H1 (cell line): ENCODE data around the gene MGRN1. TPM values are rescaled to one million over a fixed set of nuclear protein-coding genes. Genes with fewer than 3 reads are reported as not detected.

Experiments
- CTCF ChIA-PET: fragments of 300-600 bp; sonication (Branson Sonifier 250); formaldehyde crosslinking; loops from one replicate; lab custom pipeline; 2021; ENCODE audit not compliant: partially characterized antibody; lab: Charles Lee
- POLR2A ChIA-PET: fragments of 300-600 bp; sonication (Branson Sonifier 250); formaldehyde crosslinking; loops from one replicate; lab custom pipeline; 2021; ENCODE audit warnings: inconsistent platforms; ENCODE audit not compliant: partially characterized antibody; lab: Charles Lee
- DNase-seq, 2 experiments: peaks; one replicate each; pipeline versions ENCODE4 v3.0.0 to v3.0.0-alpha.2; 2010 to 2022; ENCODE audit warnings: low spot score in 2 of 2, low read depth in 1 of 2, mixed read lengths in 1 of 2
- FAIRE-seq: peaks from 2 replicates; lab custom pipeline; 2011; peaks lifted over from hg19 to GRCh38; lab: Jason Lieb, UNC
- H2AFZ ChIP-seq: 2 replicates; pipeline ENCODE4 v1.8.1; 2012; ENCODE audit warnings: low read length, inconsistent platforms
- H2AK5ac ChIP-seq: 2 replicates; pipeline ENCODE4 v1.6.1; 2013; ENCODE audit warnings: low read depth, low read length
- H2BK120ac ChIP-seq: replicated peaks from 2 replicates; pipeline ENCODE3; 2013; ENCODE audit warnings: low read depth, low read length, inconsistent platforms
- H2BK12ac ChIP-seq: 2 replicates; pipeline ENCODE4 v1.6.1; 2013; ENCODE audit warnings: low read depth, low read length
- H2BK15ac ChIP-seq: 2 replicates; pipeline ENCODE4 v1.6.1; 2013; ENCODE audit warnings: low read length
- H2BK20ac ChIP-seq: 2 replicates; pipeline ENCODE4 v1.6.1; 2013; ENCODE audit warnings: low read length
- H2BK5ac ChIP-seq: 2 replicates; pipeline ENCODE4 v1.6.1; 2013; ENCODE audit warnings: low read depth, low read length
- H3K14ac ChIP-seq: 2 replicates; pipeline ENCODE4 v1.6.1; 2013; ENCODE audit warnings: inconsistent platforms; ENCODE audit not compliant: insufficient read length
- H3K18ac ChIP-seq: 2 replicates; pipeline ENCODE4 v1.6.1; 2013; ENCODE audit warnings: low read length; ENCODE audit errors: extremely low read depth
- H3K23ac ChIP-seq: 2 replicates; pipeline ENCODE4 v1.6.1; 2013; ENCODE audit warnings: inconsistent platforms; ENCODE audit not compliant: insufficient read length
- H3K23me2 ChIP-seq: 2 replicates; pipeline ENCODE4 v1.6.1; 2013; ENCODE audit warnings: low read depth, low read length
- H3K27ac ChIP-seq: 2 replicates; pipeline ENCODE4 v1.6.1; 2011; ENCODE audit warnings: low read depth, low read length, inconsistent platforms
- H3K27me3 ChIP-seq, 4 experiments: replicated peaks in 1 of 4; 1 replicate in 1 of 4; 2 replicates in 3 of 4; pipeline versions ENCODE4 v1.6.1 to v1.8.1; 2011 to 2013; ENCODE audit warnings: low read length in 3 of 4, mild to moderate bottlenecking in 3 of 4, inconsistent platforms in 2 of 4, mixed read lengths in 2 of 4, moderate library complexity in 1 of 4; ENCODE audit not compliant: control insufficient read depth in 3 of 4, insufficient read depth in 3 of 4; ENCODE audit errors: extremely low read depth in 1 of 4
- H3K36me3 ChIP-seq, 4 experiments: 2 replicates each; pipeline versions ENCODE4 v1.6.1 to v1.8.1; 2011 to 2013; ENCODE audit warnings: mild to moderate bottlenecking in 4 of 4, low read length in 3 of 4, moderate library complexity in 2 of 4, control low read depth in 1 of 4, inconsistent platforms in 1 of 4; ENCODE audit not compliant: insufficient read depth in 4 of 4, control insufficient read depth in 2 of 4
- H3K4ac ChIP-seq: replicated peaks from 2 replicates; pipeline ENCODE3; 2013; ENCODE audit warnings: low read length, low read depth, mixed read lengths, inconsistent platforms; ENCODE audit not compliant: insufficient read length
- H3K4me1 ChIP-seq, 4 experiments: replicated peaks in 1 of 4; 1 replicate in 1 of 4; 2 replicates in 3 of 4; pipeline versions ENCODE4 v1.6.1 to v1.8.1; 2011 to 2013; ENCODE audit warnings: low read length in 3 of 4, inconsistent platforms in 2 of 4, mixed read lengths in 1 of 4; ENCODE audit not compliant: insufficient read depth in 4 of 4, control insufficient read depth in 3 of 4
- H3K4me2 ChIP-seq, 2 experiments: 2 replicates each; pipeline versions ENCODE4 v1.6.1 to v1.8.1; 2011 to 2013; ENCODE audit warnings: low read depth in 2 of 2, low read length in 2 of 2, control low read depth in 1 of 2, inconsistent platforms in 1 of 2, mild to moderate bottlenecking in 1 of 2; ENCODE audit not compliant: insufficient read depth in 1 of 2
- H3K4me3 ChIP-seq, 4 experiments: fragments of 200-600, 300-600 bp in 1 of 4; sonication (generic), shearing (Covaris generic), sonication (Bioruptor Twin) in 1 of 4; 2 replicates each; pipeline versions ENCODE4 v1.5.1 to v1.8.1; 2011 to 2016; ENCODE audit warnings: low read length in 4 of 4, low read depth in 3 of 4, control low read depth in 2 of 4, inconsistent platforms in 2 of 4, mild to moderate bottlenecking in 2 of 4, mixed read lengths in 1 of 4, moderate library complexity in 1 of 4; ENCODE audit not compliant: insufficient read depth in 2 of 4; ENCODE audit errors: extremely low read depth in 1 of 4
- H3K56ac ChIP-seq: replicated peaks from 2 replicates; pipeline ENCODE3; 2013; ENCODE audit warnings: low read depth, mild to moderate bottlenecking, mixed read lengths, low read length, inconsistent platforms; ENCODE audit not compliant: insufficient read length
- H3K79me1 ChIP-seq: 2 replicates; pipeline ENCODE4 v1.6.1; 2013; ENCODE audit warnings: low read depth, low read length, control low read depth
- H3K79me2 ChIP-seq, 2 experiments: 2 replicates each; pipeline versions ENCODE4 v1.6.1 to v1.8.1; 2012 to 2013; ENCODE audit warnings: low read length in 2 of 2, mild to moderate bottlenecking in 2 of 2, inconsistent platforms in 1 of 2; ENCODE audit not compliant: insufficient read depth in 2 of 2, control insufficient read depth in 1 of 2
- H3K9ac ChIP-seq, 4 experiments: replicated peaks in 1 of 4; 1 replicate in 1 of 4; 2 replicates in 3 of 4; pipeline versions ENCODE4 v1.6.1 to v1.8.1; 2011 to 2013; ENCODE audit warnings: low read depth in 3 of 4, low read length in 3 of 4, control low read depth in 2 of 4, mild to moderate bottlenecking in 2 of 4, moderate library complexity in 2 of 4, inconsistent platforms in 1 of 4; ENCODE audit errors: extremely low read depth in 1 of 4
- H3K9me3 ChIP-seq, 2 experiments: 2 replicates each; pipeline versions ENCODE4 v1.6.1 to v1.8.1; 2012 to 2013; ENCODE audit warnings: mild to moderate bottlenecking in 2 of 2, moderate library complexity in 2 of 2, control low read depth in 1 of 2, inconsistent platforms in 1 of 2, low read depth in 1 of 2, low read length in 1 of 2, mixed read lengths in 1 of 2; ENCODE audit not compliant: insufficient read depth in 2 of 2
- H4K20me1 ChIP-seq, 2 experiments: replicated peaks in 1 of 2; 2 replicates each; pipeline versions ENCODE3 to v1.8.1; 2011 to 2013; ENCODE audit warnings: inconsistent platforms in 2 of 2, low read length in 2 of 2, mild to moderate bottlenecking in 1 of 2; ENCODE audit not compliant: insufficient read depth in 2 of 2, control insufficient read depth in 1 of 2
- H4K5ac ChIP-seq: 2 replicates; pipeline ENCODE4 v1.6.1; 2013; ENCODE audit warnings: low read length, low read depth, mixed read lengths, inconsistent platforms; ENCODE audit not compliant: insufficient read length
- H4K8ac ChIP-seq: 2 replicates; pipeline ENCODE4 v1.8.0; 2013; ENCODE audit warnings: mild to moderate bottlenecking, moderate library complexity, low read length, inconsistent platforms; ENCODE audit not compliant: insufficient read depth; ENCODE audit errors: extremely low read depth
- H4K91ac ChIP-seq: replicated peaks from 2 replicates; pipeline ENCODE3; 2013; ENCODE audit warnings: low read length, mixed read lengths, inconsistent platforms; ENCODE audit not compliant: insufficient read length
- ASH2L ChIP-seq: fragments of 200-600, 300-600 bp; sonication (generic); IDR thresholded peaks from one replicate; pipeline ENCODE4 v1.7.1; 2017; ENCODE audit warnings: low read length
- E2F6 ChIP-seq: IDR thresholded peaks from 2 replicates; pipeline ENCODE4 v1.6.1; 2012; ENCODE audit warnings: inconsistent platforms
- EP300 ChIP-seq, 2 experiments: IDR thresholded peaks; 1 replicate in 1 of 2; 2 replicates in 1 of 2; pipeline ENCODE4 v1.6.1; 2011 to 2012; ENCODE audit warnings: low read depth in 2 of 2, low read length in 2 of 2, mild to moderate bottlenecking in 2 of 2, borderline replicate concordance in 1 of 2, inconsistent platforms in 1 of 2, moderate library complexity in 1 of 2
- MAX ChIP-seq: IDR thresholded peaks from 2 replicates; pipeline ENCODE4 v1.6.1; 2012; ENCODE audit warnings: inconsistent platforms
- PHF8 ChIP-seq: fragments of 200-600 bp; sonication (generic); conservative IDR thresholded peaks from 2 replicates; pipeline ENCODE4 v1.7.1; 2012; ENCODE audit warnings: low read depth, mild to moderate bottlenecking, inconsistent platforms, low read length, moderate library complexity
- SIN3A ChIP-seq, 2 experiments: IDR thresholded peaks in 1 of 2; conservative IDR thresholded peaks in 1 of 2; 2 replicates each; pipeline ENCODE4 v1.6.1; 2011 to 2012; ENCODE audit warnings: low read length in 2 of 2, improper control_type of control experiment in 1 of 2, low read depth in 1 of 2, mild to moderate bottlenecking in 1 of 2
- SP2 ChIP-seq: IDR thresholded peaks from 2 replicates; pipeline ENCODE4 v1.6.1; 2012; ENCODE audit warnings: mild to moderate bottlenecking, low read length, inconsistent platforms
- TBP ChIP-seq: IDR thresholded peaks from 2 replicates; pipeline ENCODE4 v1.6.1; 2011; ENCODE audit warnings: low read depth, low read length, improper control_type of control experiment
- YY1 ChIP-seq: IDR thresholded peaks from 2 replicates; pipeline ENCODE4 v1.6.1; 2011; ENCODE audit warnings: low read depth, mild to moderate bottlenecking, low read length
- WGBS, 2 experiments: shearing (Covaris generic) in 1 of 2; methylation state at CpG; one replicate each; pipeline versions ENCODE4 v1.1.6 to v1.1.7; 2013 to 2015; ENCODE audit warnings: low lambda C conversion rate in 2 of 2, mixed read lengths in 2 of 2, inconsistent platforms in 1 of 2, low coverage in 1 of 2, missing lambda C conversion rate in 1 of 2; ENCODE audit not compliant: insufficient replicate concordance in 2 of 2, insufficient coverage in 1 of 2, insufficient read length in 1 of 2; ENCODE audit errors: extremely low coverage in 1 of 2, missing lambda C conversion rate in 1 of 2; 5-methylcytosine and 5-hydroxymethylcytosine counted together
- polyA plus RNA-seq, 7 experiments: library from polyadenylated mRNA; depleted of rRNA in 3 of 7; stranded (reverse) in 5 of 7; unstranded in 2 of 7; fragments of >200 nt in 5 of 7; fragments of 200-250 nt in 2 of 7; gene quantifications; 1 replicate in 5 of 7; 2 replicates in 1 of 7; 4 replicates in 1 of 7; pipeline versions ENCODE4 v1.2.1 to v1.2.3, GENCODE V29; 2011 to 2013; ENCODE audit warnings: missing spikeins in 2 of 7, mixed read lengths in 2 of 7
- total RNA-seq: library from RNA; stranded (reverse); fragmentation: NEBNext Ultra II Directional; extraction: Animal tissue kit (Norgen Biotek cat#: 25700); gene quantifications from 2 replicates; pipeline ENCODE4 v1.2.1, GENCODE V29; 2021

Gene MGRN1
- total and polyA plus RNA-seq, 2 of the 8 experiments (the other 6 are each of a cell fraction or from before 2014, with no cell fraction given), result 15.0 to 82.3 TPM

- peaks cover 0 to under 1% (median 0%) of the 10 kb centered on the region in 4 experiments; a peak in 2 of 8 replicates for H3K36me3 ChIP-seq
- H4K20me1 ChIP-seq, result peaks cover 8 to 18% of the 10 kb centered on the region in 2 experiments
- H4K8ac ChIP-seq, result peak within 1 kb of the TSS; percentile 99
- H3K27me3 ChIP-seq, result no peaks in the 10 kb centered on the region
- H3K79me2 ChIP-seq, result peaks cover 13 to 45% of the 10 kb centered on the region in 2 experiments; a peak in 3 of 4 replicates
- H2BK5ac ChIP-seq, result peak within 1 kb of the TSS; percentile 99
- H3K9me3 ChIP-seq, result no peaks in the 10 kb centered on the region
- H2AFZ ChIP-seq, result no peak within 1 kb of the TSS
- FAIRE-seq (no peak), DNase-seq (peak in 1 of 2 experiments; percentile 88)
- peak within 1 kb of the TSS; percentile 92 for H3K56ac ChIP-seq
- H2BK12ac ChIP-seq, result peak within 1 kb of the TSS; percentile 97
- peak within 1 kb of the TSS; percentile 71 for H3K18ac ChIP-seq
- H4K91ac ChIP-seq, result peak within 1 kb of the TSS; percentile 98
- H3K4me2 ChIP-seq, result peak within 1 kb of the TSS; percentile 95 to 97
- CTCF ChIA-PET, result interaction anchor here (0.6 to 2.9 kb wide), 7 partner anchors 9 to 349 kb away, joined by 3 to 17 read pairs (median 4); partner anchors contain the start of gene MGRN1
- peaks cover 12% of the 10 kb centered on the region for H3K23me2 ChIP-seq
- peaks cover 9% of the 10 kb centered on the region; the same call in 1 of the 2 replicates for H3K79me1 ChIP-seq
- 17% methylated on average over 84 of the region's 100 CpGs; no CpG with 5 or more reads in 1 of the 2 experiments for WGBS, 2 experiments
- H3K23ac ChIP-seq, result no peak within 1 kb of the TSS
- H2BK15ac ChIP-seq, result peak within 1 kb of the TSS; percentile 99
- peak within 1 kb of the TSS; percentile 83 to 87 (median 85) for H3K4me3 ChIP-seq
- peak within 1 kb of the TSS; percentile 98; the same call in 1 of the 2 replicates for H2AK5ac ChIP-seq
- POLR2A ChIA-PET, result interaction anchor here (0.5 to 13.3 kb wide), 13 partner anchors 10 to 240 kb away, joined by 3 to 126 read pairs (median 5); partner anchors contain the start of genes CDIP1, MGRN1 and ZNF500
- no peak within 1 kb of the TSS for H3K14ac ChIP-seq
- H4K5ac ChIP-seq, result peak within 1 kb of the TSS; percentile 87
- H3K27ac ChIP-seq, result peak within 1 kb of the TSS; percentile 91
- H2BK20ac ChIP-seq, result 0 out of 2 replicates have a peak within 1 kb of the TSS, but pooled peaks have one; percentile 93
- H3K9ac ChIP-seq, result peak within 1 kb of the TSS; percentile 86 to 97 (median 94)
- peaks cover 0 to 52% (median 35%) of the 10 kb centered on the region in 4 experiments; a peak in 6 of 7 replicates for H3K4me1 ChIP-seq
- H2BK120ac ChIP-seq, result peak within 1 kb of the TSS; percentile 72
- peak within 1 kb of the TSS; percentile 85 for H3K4ac ChIP-seq
- TF ChIP-seq SIN3A (conservative IDR thresholded peaks at IDR 0.05 in 1 of 2, IDR thresholded peaks at IDR 0.05 in 1 of 2; ENCODE audit: low read depth in 1 of 2, low read length in 2 of 2), result peak; percentile 40 to 76; a peak in 2 of 4 replicates
- TF ChIP-seq E2F6, result no peak
- peak; percentile 92 for TF ChIP-seq PHF8
- no peak for TF ChIP-seq ASH2L
- TF ChIP-seq EP300 (IDR thresholded peaks at IDR 0.05; ENCODE audit: borderline replicate concordance in 1 of 2, low read depth in 2 of 2, low read length in 2 of 2), result peak in 1 of 2 experiments; percentile 67; a peak in 1 of 3 replicates
- peak; percentile 92 for TF ChIP-seq TBP
- TF ChIP-seq YY1, result peak; percentile 91
- TF ChIP-seq MAX, result peak; percentile 61; the same call in 1 of the 2 replicates
- TF ChIP-seq SP2, result no peak
These were observed 9.8 kb upstream of the MGRN1 start, which contains the start of gene UBALD1 for GRCh38 chr16:4614571-4615383. TSS of gene UBALD1 (minus strand) at chr16:4614888. CDS start at chr16:4614797, 91 bp downstream.
